Adrenal gland (tissue), 12 donors: ENCODE measurements around the gene TH. TPM values are rescaled to one million over a fixed set of nuclear protein-coding genes. Genes with fewer than 3 reads are reported as not detected.
A peak's percentile ranks its signal among the peaks of the same experiment; 100 is the strongest.

ENCODE experiments used
- DNase-seq, 7 donors: peaks; one replicate each; pipeline ENCODE4 v3.0.0-alpha.2; 2019 to 2020
- H3K27ac ChIP-seq, 5 donors: fragments of 200-600 bp; sonication (generic) in 4 of 5; 1 replicate in 3 of 5; 2 replicates in 2 of 5; pipeline versions ENCODE4 v1.5.1 to v1.8.0; 2016 to 2020; ENCODE audit warnings: mild to moderate bottlenecking in 1 of 5
- H3K27me3 ChIP-seq: fragments of 200-600 bp; 2 replicates; pipeline ENCODE4 v1.8.0; 2021
- H3K36me3 ChIP-seq, 2 donors: fragments of 200-600 bp; replicated peaks in 1 of 2; 1 replicate in 1 of 2; 2 replicates in 1 of 2; pipeline versions ENCODE4 v1.5.1 to v1.8.0; 2018 to 2022
- H3K4me1 ChIP-seq, 2 donors: fragments of 200-600 bp; replicated peaks in 1 of 2; 1 replicate in 1 of 2; 2 replicates in 1 of 2; pipeline versions ENCODE4 v1.5.1 to v1.8.0; 2018 to 2021
- H3K4me3 ChIP-seq, 4 donors: fragments of 200-600 bp; sonication (generic) in 3 of 4; one replicate each; pipeline ENCODE4 v1.5.1; 2016 to 2018
- H3K9me3 ChIP-seq, 3 donors: fragments of 200-600 bp; sonication (generic) in 1 of 3; replicated peaks in 1 of 3; 1 replicate in 2 of 3; 2 replicates in 1 of 3; pipeline versions ENCODE4 v1.5.1 to v1.8.0; 2016 to 2021
- POLR2A ChIP-seq, 2 donors: fragments of 450-650 bp; IDR thresholded peaks; one replicate each; pipeline ENCODE4 v1.6.1; 2017; ENCODE audit warnings: antibody characterized with exemption in 2 of 2, mild to moderate bottlenecking in 2 of 2, moderate library complexity in 1 of 2
- WGBS, 4 donors: extraction: QIAGEN DNeasy Blood & Tissue Kit in 2 of 4; methylation state at CpG; one replicate each; pipeline versions ENCODE4 v1.1.5 to v1.1.7; 2013 to 2017; 5-methylcytosine and 5-hydroxymethylcytosine counted together
- intact Hi-C, 2 donors: fragments of 100-400 bp; cut with DNase I; formaldehyde crosslinking; loops; one replicate each; pipeline versions ENCODE4 v1.14.1 to v1.15.0; 2022 to 2023
- polyA plus RNA-seq, 3 donors: library from polyadenylated mRNA; stranded (reverse); fragments of 200-250 nt in 2 of 3; fragments of 350-450 nt in 1 of 3; fragmentation: Illumina TruSeq in 1 of 3; extraction: RNeasy Lipid Tissue Mini Kit (QIAGEN cat#74804) in 1 of 3; gene quantifications; one replicate each; pipeline ENCODE4 v1.2.3, GENCODE V29; 2013 to 2014
- total RNA-seq, 9 donors: library from RNA; depleted of rRNA in 4 of 9; stranded (reverse); fragments of >200 nt in 4 of 9; fragments of 120-200 nt in 1 of 9; fragmentation: NEBNext Ultra II Directional in 1 of 9; extraction: Animal tissue kit (Norgen Biotek cat#: 25700) in 1 of 9; gene quantifications; one replicate each; pipeline versions ENCODE4 v1.1.0 to v1.2.4, GENCODE V29; 2013 to 2023
- TF ChIP-seq, protein P1 (sequence below), 6 experiments: fragments of 450-650 bp in 4 of 6; fragments of 200-600 bp in 2 of 6; sonication (generic) in 1 of 6; IDR thresholded peaks; 1 replicate in 5 of 6; 2 replicates in 1 of 6; pipeline versions ENCODE4 v1.5.1 to v1.8.0; 2016 to 2021; ENCODE audit warnings: antibody characterized with exemption in 6 of 6, mild to moderate bottlenecking in 2 of 6, moderate library complexity in 1 of 6
- donor health status: healthy with polysubstance abuse.
- donor health status: Bipolar disorder and iron deficiency.
- donor health status: DM: yes; HTN: yes; CAD: no.
- donor health status: DM: no; HTN: no; CAD: no.
- donor health status: DM: no; HTN: no; CAD: no.
- donor health status: DM: yes; HTN: yes; CAD: no.

Gene TH
- total and polyA plus RNA-seq, 12 donors = 0.54 to 1,253 (median 55.2) TPM; not detected in 1

DNA sequence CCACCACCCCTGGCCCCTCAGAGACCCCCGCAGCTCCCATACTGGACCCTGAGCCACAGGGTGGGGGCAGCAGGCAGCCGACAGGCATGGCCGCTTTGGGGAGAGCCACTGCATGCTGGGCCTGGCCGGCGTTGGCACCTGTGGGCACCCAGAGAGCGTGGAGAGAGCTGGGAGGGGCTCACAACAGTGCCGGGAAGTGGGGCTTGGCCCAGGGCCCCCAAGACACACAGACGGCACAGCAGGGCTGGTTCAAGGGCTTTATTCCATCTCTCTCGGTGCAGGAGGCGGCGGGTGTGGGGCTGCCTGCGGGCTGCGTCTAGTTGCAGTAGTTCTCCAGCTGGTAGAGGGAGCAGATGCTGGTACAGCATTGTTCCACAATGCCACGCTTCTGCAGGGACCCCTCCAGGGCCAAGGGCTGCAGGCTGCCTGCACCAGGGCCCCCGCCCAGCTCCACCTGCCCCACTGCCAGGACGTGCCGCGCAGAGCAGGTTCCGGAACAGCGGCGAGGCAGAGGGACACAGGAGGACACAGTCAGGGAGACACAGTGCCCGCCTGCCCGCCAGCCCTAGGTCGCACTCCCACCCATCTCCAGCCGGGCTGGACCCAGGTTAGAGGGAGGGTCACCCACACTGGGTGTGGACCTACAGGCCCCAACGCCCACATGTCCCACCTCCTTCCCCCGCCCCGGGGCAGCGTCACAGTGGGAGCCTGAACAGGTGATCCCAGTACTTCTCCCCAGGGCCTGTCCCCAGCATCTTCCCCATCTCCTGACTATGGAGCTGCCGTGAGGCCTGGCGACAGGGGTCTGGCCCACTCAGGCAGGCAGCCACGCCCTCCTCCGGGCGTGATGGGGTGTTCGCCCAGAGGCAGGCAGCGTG lies 11.8 kb downstream of the TH start:
- no peak overlapping the region for H3K4me3 ChIP-seq
- H3K4me1 ChIP-seq = no peaks in the 10 kb centered on the region
- no peaks in the 10 kb centered on the region for H3K9me3 ChIP-seq
- H3K27me3 ChIP-seq = peaks cover 17% of the 10 kb centered on the region
- no peak for TF ChIP-seq POLR2A (IDR thresholded peaks at IDR 0.05)
- TF ChIP-seq, protein P1, sequence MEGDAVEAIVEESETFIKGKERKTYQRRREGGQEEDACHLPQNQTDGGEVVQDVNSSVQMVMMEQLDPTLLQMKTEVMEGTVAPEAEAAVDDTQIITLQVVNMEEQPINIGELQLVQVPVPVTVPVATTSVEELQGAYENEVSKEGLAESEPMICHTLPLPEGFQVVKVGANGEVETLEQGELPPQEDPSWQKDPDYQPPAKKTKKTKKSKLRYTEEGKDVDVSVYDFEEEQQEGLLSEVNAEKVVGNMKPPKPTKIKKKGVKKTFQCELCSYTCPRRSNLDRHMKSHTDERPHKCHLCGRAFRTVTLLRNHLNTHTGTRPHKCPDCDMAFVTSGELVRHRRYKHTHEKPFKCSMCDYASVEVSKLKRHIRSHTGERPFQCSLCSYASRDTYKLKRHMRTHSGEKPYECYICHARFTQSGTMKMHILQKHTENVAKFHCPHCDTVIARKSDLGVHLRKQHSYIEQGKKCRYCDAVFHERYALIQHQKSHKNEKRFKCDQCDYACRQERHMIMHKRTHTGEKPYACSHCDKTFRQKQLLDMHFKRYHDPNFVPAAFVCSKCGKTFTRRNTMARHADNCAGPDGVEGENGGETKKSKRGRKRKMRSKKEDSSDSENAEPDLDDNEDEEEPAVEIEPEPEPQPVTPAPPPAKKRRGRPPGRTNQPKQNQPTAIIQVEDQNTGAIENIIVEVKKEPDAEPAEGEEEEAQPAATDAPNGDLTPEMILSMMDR (IDR thresholded peaks at IDR 0.05) = no peak
- H3K27ac ChIP-seq = no peak overlapping the region
- DNase-seq = no peak
- 70 to 78% (median 76%) methylated on average over 8 to 36 of the region's 36 CpGs for WGBS, 4 donors
- intact Hi-C loops = loop anchor here in 1 of 2 donors (10.0 kb wide), 1 partner anchor 515 kb away; no protein-coding TSS in a partner anchor
- no peaks in the 10 kb centered on the region for H3K36me3 ChIP-seq

DNA sequence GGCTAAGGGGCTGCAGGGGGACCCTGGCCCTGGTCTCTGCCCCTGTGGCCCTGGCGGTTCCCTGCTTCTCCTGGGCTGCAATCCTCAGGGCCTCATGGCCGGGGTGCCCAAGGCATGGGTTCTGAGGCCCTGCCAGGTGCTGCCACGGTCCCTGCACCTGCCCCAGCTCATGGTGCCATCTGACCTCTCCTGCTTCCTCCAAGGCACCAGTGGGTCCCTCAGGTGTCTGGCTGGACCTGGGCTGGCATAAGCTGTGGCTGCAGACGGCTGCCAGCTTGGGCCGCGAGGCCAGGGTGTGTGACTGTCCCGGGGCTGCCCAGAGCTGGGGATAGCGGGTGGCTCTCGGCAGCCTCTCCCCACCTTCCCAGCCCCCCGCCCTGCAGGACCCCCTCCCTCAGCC lies 12.6 kb downstream of the TH start:
- 60 to 83% (median 82%) methylated on average over 1 to 10 of the region's 10 CpGs for WGBS, 4 donors
- no peak for TF ChIP-seq POLR2A (IDR thresholded peaks at IDR 0.05)
- TF ChIP-seq, protein P1 (IDR thresholded peaks at IDR 0.05) = no peak
- no peak for DNase-seq
- intact Hi-C loops = loop anchor here in 1 of 2 donors (10.0 kb wide), 1 partner anchor 514 kb away; no protein-coding TSS in a partner anchor
- no peak overlapping the region for H3K4me3 ChIP-seq
- H3K27ac ChIP-seq = no peak overlapping the region
- H3K4me1 ChIP-seq = no peaks in the 10 kb centered on the region
- H3K36me3 ChIP-seq = no peaks in the 10 kb centered on the region
- peaks cover 17% of the 10 kb centered on the region for H3K27me3 ChIP-seq
- no peaks in the 10 kb centered on the region for H3K9me3 ChIP-seq

DNA sequence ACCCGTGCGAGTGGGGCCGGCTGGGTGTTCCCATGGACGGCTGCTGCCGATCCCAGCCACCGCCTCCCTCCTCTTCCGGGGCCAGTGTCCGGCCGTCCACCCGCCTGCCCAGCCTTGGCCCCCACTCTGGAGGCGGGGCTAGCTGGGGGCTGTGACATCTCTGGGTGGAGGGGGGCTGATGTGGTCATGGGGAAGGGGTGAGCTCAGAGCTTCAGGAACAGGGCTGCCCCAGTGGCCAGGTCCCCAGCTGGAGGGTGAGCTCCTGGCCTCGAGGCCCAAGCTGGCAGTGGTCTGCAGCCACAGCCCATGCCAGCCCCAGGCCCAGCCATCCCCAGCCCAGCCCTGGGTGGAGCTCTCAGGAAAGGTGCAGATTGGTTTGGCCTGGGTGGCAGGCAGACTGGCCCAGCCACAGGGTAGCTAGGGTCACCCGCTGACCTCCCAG lies 13.3 kb downstream of the TH start:
- H3K36me3 ChIP-seq = no peaks in the 10 kb centered on the region
- H3K4me1 ChIP-seq = no peaks in the 10 kb centered on the region
- H3K27ac ChIP-seq = peak overlapping the region in 1 of 5 donors; percentile 5
- no peaks in the 10 kb centered on the region for H3K9me3 ChIP-seq
- no peak for DNase-seq
- 66% methylated on average over 13 of the region's 13 CpGs; no CpG with 5 or more reads in 2 of the 4 donors for WGBS, 4 donors
- peaks cover 17% of the 10 kb centered on the region for H3K27me3 ChIP-seq
- intact Hi-C loops = loop anchor here in 1 of 2 donors (10.0 kb wide), 1 partner anchor 514 kb away; no protein-coding TSS in a partner anchor
- TF ChIP-seq POLR2A (IDR thresholded peaks at IDR 0.05) = no peak
- TF ChIP-seq, protein P1 (IDR thresholded peaks at IDR 0.05) = no peak
- H3K4me3 ChIP-seq = no peak overlapping the region

DNA sequence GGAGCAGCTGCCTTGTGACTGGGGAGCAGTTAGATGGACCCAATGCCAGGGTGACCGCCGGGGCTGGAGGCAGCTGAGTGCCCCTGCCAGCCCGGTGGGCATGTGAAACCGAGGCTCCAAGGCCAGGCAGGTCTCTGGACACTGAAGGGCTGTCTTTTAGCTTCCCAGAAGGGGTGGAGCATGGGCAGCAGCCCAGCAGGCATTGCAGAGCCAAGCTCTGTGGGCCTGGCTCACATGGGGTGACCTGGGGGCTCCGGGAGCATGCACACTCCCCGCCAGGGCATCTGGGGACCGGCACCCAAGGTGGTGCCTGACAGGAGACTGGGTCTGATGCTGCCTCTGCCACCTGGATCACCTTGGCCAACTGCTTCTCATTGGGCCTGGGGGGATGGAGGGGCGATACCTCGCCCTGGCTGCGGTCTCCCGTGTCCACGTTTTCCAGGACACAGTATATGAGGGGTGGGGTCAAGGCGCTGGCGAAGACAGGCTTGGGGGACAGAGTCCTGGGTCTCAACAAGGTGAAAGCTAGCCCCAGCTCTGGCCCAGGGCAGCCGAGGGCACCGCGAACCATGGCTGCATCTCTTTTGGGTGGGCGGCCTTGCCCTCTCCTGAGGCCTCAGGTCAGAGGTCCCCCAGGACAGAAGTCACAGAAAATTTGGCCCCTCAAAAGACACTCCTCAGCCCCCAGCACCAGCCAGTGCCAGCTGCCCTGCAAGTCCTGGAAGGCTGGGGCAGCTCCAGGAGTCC lies 14.1 kb downstream of the TH start:
- intact Hi-C loops = loop anchor here in 1 of 2 donors (10.0 kb wide), 1 partner anchor 513 kb away; no protein-coding TSS in a partner anchor
- no peaks in the 10 kb centered on the region for H3K36me3 ChIP-seq
- peaks cover 13% of the 10 kb centered on the region for H3K27me3 ChIP-seq
- TF ChIP-seq, protein P1 (IDR thresholded peaks at IDR 0.05) = no peak
- TF ChIP-seq POLR2A (IDR thresholded peaks at IDR 0.05) = no peak
- no peak overlapping the region for H3K4me3 ChIP-seq
- no peaks in the 10 kb centered on the region for H3K9me3 ChIP-seq
- no peak overlapping the region for H3K27ac ChIP-seq
- 68 to 75% (median 70%) methylated on average over 11 to 18 of the region's 18 CpGs for WGBS, 4 donors
- H3K4me1 ChIP-seq = no peaks in the 10 kb centered on the region
- DNase-seq = no peak
